Subcutaneous adipose tissue (tissue), 4 donors: Measurements from ENCODE around the gene LACRT. TPM values are rescaled to one million over a fixed set of nuclear protein-coding genes. Genes with fewer than 3 reads are reported as not detected.

Experiments
- total RNA-seq, 4 donors: library from RNA; depleted of rRNA; stranded (reverse); fragments of >200 nt; gene quantifications; one replicate each; pipeline ENCODE4 v1.1.0, GENCODE V29; 2016
- TF ChIP-seq, protein P1 (sequence below): fragments of 450-650 bp; IDR thresholded peaks from one replicate; pipeline ENCODE4 v1.5.1; 2016; ENCODE audit warnings: low read depth, mild to moderate bottlenecking, control low read depth, antibody characterized with exemption, moderate library complexity

The LACRT gene
- total RNA-seq, 4 donors from 2014 or later, result not detected

GRCh38 chr12:54663603-54664002, 28.9 kb upstream of the LACRT start:
- TF ChIP-seq, protein P1, sequence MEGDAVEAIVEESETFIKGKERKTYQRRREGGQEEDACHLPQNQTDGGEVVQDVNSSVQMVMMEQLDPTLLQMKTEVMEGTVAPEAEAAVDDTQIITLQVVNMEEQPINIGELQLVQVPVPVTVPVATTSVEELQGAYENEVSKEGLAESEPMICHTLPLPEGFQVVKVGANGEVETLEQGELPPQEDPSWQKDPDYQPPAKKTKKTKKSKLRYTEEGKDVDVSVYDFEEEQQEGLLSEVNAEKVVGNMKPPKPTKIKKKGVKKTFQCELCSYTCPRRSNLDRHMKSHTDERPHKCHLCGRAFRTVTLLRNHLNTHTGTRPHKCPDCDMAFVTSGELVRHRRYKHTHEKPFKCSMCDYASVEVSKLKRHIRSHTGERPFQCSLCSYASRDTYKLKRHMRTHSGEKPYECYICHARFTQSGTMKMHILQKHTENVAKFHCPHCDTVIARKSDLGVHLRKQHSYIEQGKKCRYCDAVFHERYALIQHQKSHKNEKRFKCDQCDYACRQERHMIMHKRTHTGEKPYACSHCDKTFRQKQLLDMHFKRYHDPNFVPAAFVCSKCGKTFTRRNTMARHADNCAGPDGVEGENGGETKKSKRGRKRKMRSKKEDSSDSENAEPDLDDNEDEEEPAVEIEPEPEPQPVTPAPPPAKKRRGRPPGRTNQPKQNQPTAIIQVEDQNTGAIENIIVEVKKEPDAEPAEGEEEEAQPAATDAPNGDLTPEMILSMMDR, result no peak

DNA sequence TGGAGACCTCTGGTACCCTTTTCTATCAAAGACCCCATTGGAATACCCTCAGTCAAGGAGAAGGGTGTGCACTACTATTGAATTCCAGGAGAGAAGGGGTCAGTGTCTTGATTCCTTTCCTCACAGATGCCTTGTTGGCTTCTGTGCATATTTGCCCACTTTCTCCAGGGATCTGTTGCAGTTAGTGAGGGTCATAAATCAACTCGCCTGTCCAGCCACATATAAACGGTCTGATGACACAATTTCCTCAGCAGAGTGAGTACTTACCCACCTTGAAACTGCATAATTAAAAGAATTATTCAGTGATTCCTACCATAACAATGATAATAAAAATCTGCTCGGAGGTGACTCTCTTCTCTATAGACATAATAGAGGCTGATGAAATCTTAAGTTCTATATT, 27.3 kb upstream of the LACRT start:
- TF ChIP-seq, protein P1, result no peak

GRCh38 chr12:54661048-54661447, 26.4 kb upstream of the LACRT start:
- TF ChIP-seq, protein P1, result no peak

- TF ChIP-seq, protein P1, result no peak
These were observed 25.7 kb upstream of the LACRT start for GRCh38 chr12:54660320-54660962.

DNA sequence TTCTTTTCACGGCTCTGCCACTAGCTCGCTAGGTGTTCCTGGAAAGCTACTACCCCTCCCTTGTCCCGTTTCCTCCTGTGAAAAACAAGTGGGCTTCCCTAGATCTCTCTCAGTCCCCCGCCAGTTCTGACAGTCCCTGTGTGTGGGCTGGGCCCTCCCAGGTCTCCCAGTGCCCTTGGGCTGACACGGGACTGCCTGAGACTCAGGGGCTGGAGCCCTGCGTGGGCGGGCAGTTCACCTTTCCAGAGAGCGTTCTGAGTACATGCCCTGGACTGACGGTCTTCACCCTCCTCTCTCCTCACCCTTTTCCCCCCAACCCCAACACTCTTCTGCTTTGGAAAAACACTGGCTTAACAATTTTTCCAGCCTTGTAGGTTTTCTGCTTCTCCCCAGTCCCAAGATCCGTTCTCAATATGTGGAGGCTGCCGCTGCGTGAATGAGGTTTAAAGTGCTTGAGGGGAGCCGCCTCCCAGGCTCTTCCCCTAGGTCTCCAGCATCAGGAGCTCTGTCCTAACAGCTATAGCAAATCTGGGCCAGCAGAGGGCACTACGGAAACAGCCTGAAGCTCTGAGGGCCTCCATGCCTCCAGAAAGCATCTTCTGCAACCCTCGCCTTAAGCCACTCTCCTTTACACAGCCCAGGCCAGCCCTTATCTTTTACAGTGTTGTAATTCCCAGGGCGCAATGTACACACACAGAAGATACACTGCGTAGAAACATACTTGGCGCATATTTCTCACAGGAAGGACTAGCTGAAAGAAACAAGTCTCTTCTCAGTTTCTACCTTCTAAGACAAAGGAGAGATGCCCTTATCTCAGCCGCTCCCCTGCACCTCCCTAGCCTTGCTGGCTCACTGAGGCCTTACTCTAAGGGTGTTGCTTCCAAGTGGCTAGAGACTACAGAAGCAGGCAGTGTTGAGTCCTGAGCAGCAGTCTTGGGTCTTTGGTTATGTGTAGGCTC, 23.9 kb upstream of the LACRT start:
- TF ChIP-seq, protein P1, result no peak

DNA sequence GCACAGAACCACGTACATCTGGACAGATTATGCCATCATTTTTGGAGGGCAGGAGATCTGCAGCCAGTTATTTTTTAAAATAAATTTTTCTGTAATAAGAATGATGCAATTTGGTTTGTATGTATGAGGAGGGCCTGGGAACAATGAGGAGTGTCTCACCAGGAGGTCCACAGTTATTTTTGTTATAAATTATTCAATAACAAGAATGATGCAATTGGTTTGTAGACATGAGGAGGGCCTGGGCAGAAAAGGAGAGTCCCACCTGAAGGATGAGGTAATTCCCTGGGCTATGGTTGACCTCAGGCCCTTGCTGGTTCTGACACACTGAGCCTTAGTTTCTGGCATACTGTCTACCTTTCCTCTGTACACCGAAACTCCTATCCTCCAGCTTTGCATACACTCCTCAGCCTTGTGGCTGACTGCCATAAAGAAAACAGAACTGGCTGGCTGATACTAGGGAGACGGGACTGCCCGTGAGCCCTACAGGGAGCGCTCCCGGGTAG, 22.5 kb upstream of the LACRT start:
- TF ChIP-seq, protein P1, result no peak

DNA sequence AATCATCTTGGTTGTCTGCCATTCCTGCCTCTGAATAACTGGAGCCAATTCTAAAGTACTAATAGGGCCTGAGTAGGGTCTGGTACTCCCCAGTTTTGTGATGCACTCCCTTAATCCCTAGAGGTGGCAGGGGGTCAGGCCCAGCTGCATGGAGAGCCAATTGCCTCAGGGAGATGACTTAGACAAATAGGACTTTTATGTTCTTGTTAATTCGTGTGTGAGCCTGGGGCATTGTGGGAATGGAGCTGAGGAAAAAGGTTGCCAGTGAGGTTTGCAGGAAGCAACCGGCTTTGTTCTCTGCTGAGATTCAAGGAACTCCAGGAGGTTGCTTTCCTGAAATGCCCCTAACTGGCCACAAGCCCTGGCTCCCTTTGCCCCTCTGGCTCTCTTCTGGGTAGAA, 20.2 kb upstream of the LACRT start:
- TF ChIP-seq, protein P1, result no peak
